ENCODE results near the gene ATAD3C.
"Not testable (repeated sequence)": the region's sequence is repeated elsewhere in the genome, so short reads cannot be mapped to it uniquely, and the experiment has no call there.

The ATAD3C gene

GRCh38 chr1:1450616-1451015 is 1.1 kb downstream of the ATAD3C start:
- DNase-seq (ENCODE audit: low read depth) = not testable (repeated sequence)

GRCh38 chr1:1451696-1452364 is 2.3 kb downstream of the ATAD3C start:
- DNase-seq (ENCODE audit: low read depth) = no peak

GRCh38 chr1:1452365-1452739 is 2.9 kb downstream of the ATAD3C start:
- DNase-seq (ENCODE audit: low read depth) = not testable (repeated sequence)

GRCh38 chr1:1452882-1453281 is 3.4 kb downstream of the ATAD3C start:
- no peak for DNase-seq (ENCODE audit: low read depth)

- DNase-seq (ENCODE audit: low read depth) = not testable (repeated sequence)
Measured at GRCh38 chr1:1454286-1455056, 5.0 kb downstream of the ATAD3C start.

- no peak for DNase-seq (ENCODE audit: low read depth)
Measured at GRCh38 chr1:1455366-1455884, 5.9 kb downstream of the ATAD3C start.

GRCh38 chr1:1455934-1456333 is 6.4 kb downstream of the ATAD3C start:
- not testable (repeated sequence) for DNase-seq (ENCODE audit: low read depth)

GRCh38 chr1:1456683-1457255 is 7.3 kb downstream of the ATAD3C start:
- DNase-seq (ENCODE audit: low read depth) = not testable (repeated sequence)

GRCh38 chr1:1459156-1459555 is 9.7 kb downstream of the ATAD3C start:
- DNase-seq (ENCODE audit: low read depth) = not testable (repeated sequence)

- DNase-seq (ENCODE audit: low read depth) = not testable (repeated sequence)
Measured at GRCh38 chr1:1459711-1460110, 10.2 kb downstream of the ATAD3C start.

GRCh38 chr1:1460540-1461130 is 11.1 kb downstream of the ATAD3C start:
- no peak for DNase-seq (ENCODE audit: low read depth)

GRCh38 chr1:1461721-1462317 is 12.3 kb downstream of the ATAD3C start:
- DNase-seq (ENCODE audit: low read depth) = no peak

- DNase-seq (ENCODE audit: low read depth) = no peak
Measured at GRCh38 chr1:1462318-1462966, 13.0 kb downstream of the ATAD3C start.

- no peak for DNase-seq (ENCODE audit: low read depth)
Measured at GRCh38 chr1:1463312-1463711, 13.8 kb downstream of the ATAD3C start.

GRCh38 chr1:1468196-1468985 is 18.9 kb downstream of the ATAD3C start:
- not testable (repeated sequence) for DNase-seq (ENCODE audit: low read depth)

- DNase-seq (ENCODE audit: low read depth) = no peak
Measured at GRCh38 chr1:1470626-1471388, 21.3 kb downstream of the ATAD3C start.

- peak; percentile 82 for DNase-seq (ENCODE audit: low read depth)
Measured at GRCh38 chr1:1471389-1472052, 22.0 kb downstream of the ATAD3C start, which contains the start of gene ATAD3B. Gene ATAD3B, plus strand, starts transcription at chr1:1471765. Its CDS starts 120 bp downstream, at chr1:1471885.

- not testable (repeated sequence) for DNase-seq (ENCODE audit: low read depth)
Measured at GRCh38 chr1:1472053-1472876, 22.8 kb downstream of the ATAD3C start.

Data from stromal cell of bone marrow (primary cell).